Endothelial cell of umbilical vein (primary cell): ENCODE measurements around the gene KAT7.
A peak's percentile ranks its signal among the peaks of the same experiment; 100 is the strongest.

Source experiments
- EZH2 ChIP-seq: IDR thresholded peaks from 2 replicates; pipeline ENCODE4 v1.6.1; 2012; ENCODE audit warnings: borderline replicate concordance, low read depth, mild to moderate bottlenecking, moderate library complexity, low read length, inconsistent platforms; ENCODE audit not compliant: severe bottlenecking
- FOS ChIP-seq: IDR thresholded peaks from 2 replicates; pipeline ENCODE4 v1.6.1; 2011; ENCODE audit warnings: mild to moderate bottlenecking, low read length, moderate library complexity, borderline replicate concordance; ENCODE audit not compliant: insufficient read depth
- POLR2A ChIP-seq: IDR thresholded peaks from 2 replicates; pipeline ENCODE4 v1.6.1; 2012; ENCODE audit warnings: low read depth, mild to moderate bottlenecking, control low read depth, low read length
- POLR2AphosphoS5 ChIP-seq: IDR thresholded peaks from 2 replicates; pipeline ENCODE4 v1.6.1; 2012; ENCODE audit warnings: low read depth, mild to moderate bottlenecking, control low read depth, low read length, moderate library complexity; ENCODE audit not compliant: insufficient read depth
- TF ChIP-seq, protein P1 (sequence below), 2 donors: IDR thresholded peaks; 1 replicate in 1 of 2; 2 replicates in 1 of 2; pipeline ENCODE4 v1.5.1; 2011; ENCODE audit warnings: low read length in 2 of 2, mild to moderate bottlenecking in 2 of 2, moderate library complexity in 2 of 2, control low read depth in 1 of 2, inconsistent platforms in 1 of 2, low read depth in 1 of 2; ENCODE audit not compliant: insufficient read depth in 1 of 2; ENCODE audit errors: extremely low read depth in 1 of 2
- TF ChIP-seq, protein P2 (sequence below): IDR thresholded peaks from 2 replicates; pipeline ENCODE4 v1.6.1; 2011; ENCODE audit not compliant: insufficient read depth, insufficient read length

DNA sequence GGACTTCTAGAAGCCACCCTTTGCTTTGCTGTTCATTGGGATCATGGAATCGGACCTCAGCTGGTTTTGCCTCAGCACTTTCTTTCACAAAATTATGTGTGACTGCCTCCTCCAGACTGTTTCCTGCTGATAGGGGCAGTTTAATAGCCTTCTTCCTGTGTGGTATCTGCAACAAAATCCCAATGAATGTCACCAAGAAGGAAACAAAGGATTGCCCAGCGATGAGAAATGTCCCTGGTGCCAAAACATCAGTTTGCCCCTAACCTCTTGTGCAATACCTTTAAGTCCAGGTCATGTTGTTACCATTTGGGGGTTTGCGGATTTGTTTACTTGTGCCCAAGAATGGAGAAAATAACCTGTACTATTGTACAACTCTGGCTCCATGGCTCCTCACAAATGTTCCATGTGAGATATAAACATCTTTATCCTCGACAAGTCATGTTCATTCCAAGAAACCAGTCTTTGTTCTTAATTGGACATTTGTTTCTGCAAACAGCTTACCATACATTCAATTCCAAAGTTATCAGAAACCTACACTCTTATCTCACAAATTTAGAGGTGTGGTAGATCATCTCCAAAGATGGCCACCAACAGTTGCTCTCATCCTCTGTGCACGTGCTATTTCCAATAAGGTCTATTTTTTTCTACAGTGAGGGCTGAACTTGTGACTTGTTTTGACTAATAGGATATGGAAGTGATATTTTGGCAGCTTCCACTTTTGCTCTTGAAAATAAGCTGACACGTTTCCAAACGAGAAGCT lies 44.5 kb downstream of the KAT7 start:
- TF ChIP-seq, protein P1, sequence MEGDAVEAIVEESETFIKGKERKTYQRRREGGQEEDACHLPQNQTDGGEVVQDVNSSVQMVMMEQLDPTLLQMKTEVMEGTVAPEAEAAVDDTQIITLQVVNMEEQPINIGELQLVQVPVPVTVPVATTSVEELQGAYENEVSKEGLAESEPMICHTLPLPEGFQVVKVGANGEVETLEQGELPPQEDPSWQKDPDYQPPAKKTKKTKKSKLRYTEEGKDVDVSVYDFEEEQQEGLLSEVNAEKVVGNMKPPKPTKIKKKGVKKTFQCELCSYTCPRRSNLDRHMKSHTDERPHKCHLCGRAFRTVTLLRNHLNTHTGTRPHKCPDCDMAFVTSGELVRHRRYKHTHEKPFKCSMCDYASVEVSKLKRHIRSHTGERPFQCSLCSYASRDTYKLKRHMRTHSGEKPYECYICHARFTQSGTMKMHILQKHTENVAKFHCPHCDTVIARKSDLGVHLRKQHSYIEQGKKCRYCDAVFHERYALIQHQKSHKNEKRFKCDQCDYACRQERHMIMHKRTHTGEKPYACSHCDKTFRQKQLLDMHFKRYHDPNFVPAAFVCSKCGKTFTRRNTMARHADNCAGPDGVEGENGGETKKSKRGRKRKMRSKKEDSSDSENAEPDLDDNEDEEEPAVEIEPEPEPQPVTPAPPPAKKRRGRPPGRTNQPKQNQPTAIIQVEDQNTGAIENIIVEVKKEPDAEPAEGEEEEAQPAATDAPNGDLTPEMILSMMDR (IDR thresholded peaks at IDR 0.05; ENCODE audit: extremely low read depth in 1 of 2, insufficient read depth in 1 of 2, low read depth in 1 of 2, low read length in 2 of 2): no peak
- TF ChIP-seq POLR2AphosphoS5 (peak; percentile 94), POLR2A (peak; percentile 87), EZH2 (no peak), FOS (peak; percentile 36)
- TF ChIP-seq, protein P2, sequence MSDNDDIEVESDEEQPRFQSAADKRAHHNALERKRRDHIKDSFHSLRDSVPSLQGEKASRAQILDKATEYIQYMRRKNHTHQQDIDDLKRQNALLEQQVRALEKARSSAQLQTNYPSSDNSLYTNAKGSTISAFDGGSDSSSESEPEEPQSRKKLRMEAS: peak; percentile 67
